ENCODE results near the gene PRIMPOL. TPM values are rescaled to one million over a fixed set of nuclear protein-coding genes. Genes with fewer than 3 reads are reported as not detected.

PRIMPOL gene
- total and polyA plus RNA-seq, 2 donors (not counting 1 experiment from before 2014, with no cell fraction given) = 11.5 to 22.3 TPM

DNA sequence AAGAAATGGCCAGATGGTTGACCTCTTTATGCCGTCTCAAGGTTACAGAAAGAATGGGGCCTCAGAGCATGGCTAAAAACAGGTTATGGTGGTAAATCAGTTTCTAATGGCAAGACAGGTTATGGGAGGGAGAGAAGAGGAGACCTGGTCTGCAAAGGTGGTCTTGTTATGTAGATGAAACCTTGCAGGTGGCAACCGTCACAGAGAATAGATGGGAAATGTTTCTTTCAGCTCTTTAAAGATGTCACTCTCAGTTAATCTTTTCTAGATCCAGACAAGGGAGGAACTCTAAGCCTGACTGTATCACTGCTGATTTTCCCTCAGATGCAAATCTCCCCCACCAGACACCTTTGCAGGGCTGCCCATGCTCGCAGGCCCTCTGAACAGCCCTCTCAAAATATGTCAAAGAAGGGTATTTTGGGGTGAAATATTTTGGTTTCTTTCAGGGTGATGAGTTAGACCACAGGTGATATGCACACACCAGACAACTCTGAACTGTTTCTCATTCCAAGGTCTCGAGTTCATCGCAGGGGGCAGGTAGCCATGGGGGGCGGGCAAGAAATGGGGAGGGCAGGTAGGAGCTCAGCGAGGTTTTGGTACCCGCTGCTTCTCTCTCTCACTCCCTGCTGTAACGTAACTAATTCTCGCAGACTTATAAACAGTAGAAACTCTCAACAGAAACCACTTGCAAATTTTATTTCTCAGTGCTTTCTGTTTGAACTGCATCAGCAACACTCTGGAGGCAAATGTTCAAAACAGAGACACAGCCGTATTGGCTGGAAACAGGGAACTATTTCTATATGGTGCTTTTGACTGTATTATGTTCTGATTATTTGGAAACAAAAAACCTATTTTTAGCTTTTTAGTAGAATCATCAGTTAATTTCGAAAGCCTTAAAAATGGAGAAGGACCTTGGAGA, 32.6 kb upstream of the PRIMPOL start:
- Histone ChIP-seq H3K4me1 (ENCODE audit: control insufficient read depth, extremely low read depth, insufficient read depth, low read length) (no peaks in the 10 kb centered on the region), H3K4me3 (replicated peaks in 1 of 4; ENCODE audit: control extremely low read depth in 1 of 4, insufficient read depth in 1 of 4, low read depth in 3 of 4, low read length in 4 of 4) (no peak overlapping the region), H3K9me3 (ENCODE audit: control insufficient read depth, insufficient read depth, low read depth, low read length) (no peaks in the 10 kb centered on the region), H2AFZ (ENCODE audit: low read length) (no peak overlapping the region), H3K36me3 (ENCODE audit: control insufficient read depth, insufficient read depth, low read length) (no peaks in the 10 kb centered on the region), H3K27ac (ENCODE audit: insufficient read depth, low read length) (no peak overlapping the region), H3K79me2 (ENCODE audit: control insufficient read depth, insufficient read depth, low read length) (no peaks in the 10 kb centered on the region), H4K20me1 (ENCODE audit: control insufficient read depth, extremely low read depth, insufficient read depth, low read length) (no peaks in the 10 kb centered on the region), H3K4me2 (ENCODE audit: extremely low read depth, insufficient read depth, low read length) (no peak overlapping the region), H3K27me3 (ENCODE audit: control insufficient read depth, insufficient read depth, low read length) (no peaks in the 10 kb centered on the region), H3K9ac (ENCODE audit: insufficient read depth, low read length) (no peak overlapping the region)
- no peak for DNase-seq (ENCODE audit: low read depth in 2 of 2)
- no peak for TF ChIP-seq EZH2 (IDR thresholded peaks at IDR 0.05; ENCODE audit: low read length, missing control alignments)
- TF ChIP-seq, protein P1, sequence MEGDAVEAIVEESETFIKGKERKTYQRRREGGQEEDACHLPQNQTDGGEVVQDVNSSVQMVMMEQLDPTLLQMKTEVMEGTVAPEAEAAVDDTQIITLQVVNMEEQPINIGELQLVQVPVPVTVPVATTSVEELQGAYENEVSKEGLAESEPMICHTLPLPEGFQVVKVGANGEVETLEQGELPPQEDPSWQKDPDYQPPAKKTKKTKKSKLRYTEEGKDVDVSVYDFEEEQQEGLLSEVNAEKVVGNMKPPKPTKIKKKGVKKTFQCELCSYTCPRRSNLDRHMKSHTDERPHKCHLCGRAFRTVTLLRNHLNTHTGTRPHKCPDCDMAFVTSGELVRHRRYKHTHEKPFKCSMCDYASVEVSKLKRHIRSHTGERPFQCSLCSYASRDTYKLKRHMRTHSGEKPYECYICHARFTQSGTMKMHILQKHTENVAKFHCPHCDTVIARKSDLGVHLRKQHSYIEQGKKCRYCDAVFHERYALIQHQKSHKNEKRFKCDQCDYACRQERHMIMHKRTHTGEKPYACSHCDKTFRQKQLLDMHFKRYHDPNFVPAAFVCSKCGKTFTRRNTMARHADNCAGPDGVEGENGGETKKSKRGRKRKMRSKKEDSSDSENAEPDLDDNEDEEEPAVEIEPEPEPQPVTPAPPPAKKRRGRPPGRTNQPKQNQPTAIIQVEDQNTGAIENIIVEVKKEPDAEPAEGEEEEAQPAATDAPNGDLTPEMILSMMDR (conservative IDR thresholded peaks at IDR 0.05 in 1 of 2, IDR thresholded peaks at IDR 0.05 in 1 of 2; ENCODE audit: low read depth in 1 of 2, low read length in 2 of 2) = no peak

DNA sequence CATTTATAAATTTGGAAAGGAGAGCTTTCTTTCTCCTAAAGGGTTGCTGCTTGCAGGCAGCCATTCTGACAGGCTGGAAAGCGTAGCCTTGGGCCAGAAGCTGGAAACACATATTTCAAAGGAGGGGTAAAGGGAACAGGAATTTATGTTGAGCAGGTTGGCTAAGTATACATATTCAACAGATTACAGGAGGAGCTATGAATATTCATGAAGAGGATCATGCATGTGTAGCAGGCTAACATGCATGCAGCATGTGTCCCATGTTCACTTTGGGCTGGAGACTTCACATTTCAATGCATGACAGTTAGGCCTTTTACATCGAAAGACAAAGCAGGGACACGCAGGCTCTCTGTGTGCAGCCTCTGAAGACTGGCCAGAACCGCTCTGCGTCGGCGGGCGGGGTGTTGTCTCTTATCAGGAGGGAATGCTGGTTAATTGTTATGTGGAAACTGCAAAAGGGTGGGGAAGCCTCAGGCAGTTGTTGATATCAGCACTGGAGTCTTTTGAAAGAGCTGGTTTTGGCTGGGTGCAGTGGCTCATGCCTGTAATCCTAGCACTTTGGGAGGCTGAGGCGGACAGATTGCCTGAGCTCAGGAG, 31.8 kb upstream of the PRIMPOL start:
- Histone ChIP-seq H3K4me2 (ENCODE audit: extremely low read depth, insufficient read depth, low read length) (no peak overlapping the region), H3K4me3 (replicated peaks in 1 of 4; ENCODE audit: control extremely low read depth in 1 of 4, insufficient read depth in 1 of 4, low read depth in 3 of 4, low read length in 4 of 4) (no peak overlapping the region)

More for the DNA sequence above, 31.8 kb upstream of the PRIMPOL start:
- Histone ChIP-seq H3K9ac (ENCODE audit: insufficient read depth, low read length) (no peak overlapping the region), H3K9me3 (ENCODE audit: control insufficient read depth, insufficient read depth, low read depth, low read length) (no peaks in the 10 kb centered on the region), H3K27ac (ENCODE audit: insufficient read depth, low read length) (no peak overlapping the region), H3K4me1 (ENCODE audit: control insufficient read depth, extremely low read depth, insufficient read depth, low read length) (no peaks in the 10 kb centered on the region), H3K27me3 (ENCODE audit: control insufficient read depth, insufficient read depth, low read length) (no peaks in the 10 kb centered on the region), H2AFZ (ENCODE audit: low read length) (no peak overlapping the region), H4K20me1 (ENCODE audit: control insufficient read depth, extremely low read depth, insufficient read depth, low read length) (no peaks in the 10 kb centered on the region), H3K36me3 (ENCODE audit: control insufficient read depth, insufficient read depth, low read length) (no peaks in the 10 kb centered on the region), H3K79me2 (ENCODE audit: control insufficient read depth, insufficient read depth, low read length) (no peaks in the 10 kb centered on the region)
- TF ChIP-seq, protein P1 (conservative IDR thresholded peaks at IDR 0.05 in 1 of 2, IDR thresholded peaks at IDR 0.05 in 1 of 2; ENCODE audit: low read depth in 1 of 2, low read length in 2 of 2) = no peak
- TF ChIP-seq EZH2 (IDR thresholded peaks at IDR 0.05; ENCODE audit: low read length, missing control alignments) = no peak
- DNase-seq (ENCODE audit: low read depth in 2 of 2) = no peak

Measured in fibroblast of lung (primary cell).